Brain microvascular endothelial cell (primary cell): Measurements from ENCODE around the gene MSL3B.

ENCODE experiments used
- DNase-seq: peaks from one replicate; pipeline ENCODE4 v3.0.0-alpha.2; 2020
- H3K27ac ChIP-seq: fragments of 250-450 bp; sonication (Bioruptor Pico); 2 replicates; pipeline ENCODE4 v1.5.1; 2020; ENCODE audit warnings: mild to moderate bottlenecking, moderate library complexity
- H3K27me3 ChIP-seq: fragments of 250-450 bp; sonication (Bioruptor Pico); replicated peaks from 2 replicates; pipeline ENCODE4 v1.5.1; 2020; ENCODE audit warnings: mild to moderate bottlenecking
- H3K36me3 ChIP-seq: fragments of 250-450 bp; sonication (Bioruptor Pico); replicated peaks from 2 replicates; pipeline ENCODE4 v1.5.1; 2020; ENCODE audit warnings: mild to moderate bottlenecking
- H3K4me3 ChIP-seq: 2 replicates; pipeline ENCODE4 v1.5.1; 2011; ENCODE audit warnings: low read depth, mild to moderate bottlenecking, control low read depth, low read length, moderate library complexity
- in situ Hi-C: cut with HindIII; loops from 2 replicates; pipeline ENCODE4 v1.10.0; 2017; ENCODE audit warnings: low sequenced_read_pairs, low pct_ligation_motif_present
- TF ChIP-seq, protein P1 (sequence below): IDR thresholded peaks from 2 replicates; pipeline ENCODE4 v1.5.1; 2011; ENCODE audit warnings: low read depth, mild to moderate bottlenecking, moderate library complexity, low read length, control low read depth, inconsistent platforms; ENCODE audit errors: missing control alignments

The MSL3B gene

DNA sequence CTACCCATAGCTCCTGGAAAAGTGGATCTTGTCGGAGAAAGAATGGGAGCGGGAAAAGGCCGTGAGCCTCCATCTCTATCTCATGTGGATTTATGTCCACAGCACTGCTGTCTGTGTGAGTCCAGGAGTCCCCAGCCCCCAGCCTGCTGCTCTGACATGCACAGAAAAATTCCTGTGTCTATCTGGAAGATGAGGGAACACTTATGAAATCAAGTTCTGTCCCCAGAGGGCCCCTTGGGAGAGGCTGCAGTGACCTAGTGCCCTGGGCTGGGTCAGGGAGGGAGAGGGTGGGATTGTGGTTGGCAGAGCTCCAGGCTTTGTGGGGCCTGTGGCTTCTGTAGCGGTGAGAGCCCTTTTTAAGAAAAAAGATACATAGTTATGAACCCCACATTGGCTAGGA lies 51.4 kb downstream of the MSL3B start:
- DNase-seq = no peak
- in situ Hi-C loops = no loop called here

DNA sequence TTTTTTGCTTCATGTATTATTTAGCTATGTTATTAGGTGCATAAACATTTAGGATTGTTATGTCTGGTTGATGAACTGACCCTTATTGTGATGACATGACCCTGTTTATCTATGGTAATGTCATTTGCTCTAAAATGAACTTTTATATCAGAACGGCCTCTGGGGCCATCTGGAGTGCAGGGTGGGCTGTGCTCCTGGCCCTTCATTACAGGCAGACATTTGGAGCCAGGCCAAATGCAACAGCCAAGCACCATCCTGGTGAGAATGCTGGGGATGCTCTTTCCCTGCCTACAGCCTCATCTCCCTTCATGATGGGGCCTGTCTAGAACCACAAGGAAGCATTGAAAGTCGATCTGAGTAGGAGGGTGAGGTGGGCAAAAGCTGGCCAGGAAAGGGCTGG lies 51.9 kb downstream of the MSL3B start:
- no peaks in the 10 kb centered on the region for H3K27me3 ChIP-seq
- in situ Hi-C loops = no loop called here
- no peak overlapping the region for H3K4me3 ChIP-seq
- no peak overlapping the region for H3K27ac ChIP-seq
- no peaks in the 10 kb centered on the region for H3K36me3 ChIP-seq
- TF ChIP-seq, protein P1, sequence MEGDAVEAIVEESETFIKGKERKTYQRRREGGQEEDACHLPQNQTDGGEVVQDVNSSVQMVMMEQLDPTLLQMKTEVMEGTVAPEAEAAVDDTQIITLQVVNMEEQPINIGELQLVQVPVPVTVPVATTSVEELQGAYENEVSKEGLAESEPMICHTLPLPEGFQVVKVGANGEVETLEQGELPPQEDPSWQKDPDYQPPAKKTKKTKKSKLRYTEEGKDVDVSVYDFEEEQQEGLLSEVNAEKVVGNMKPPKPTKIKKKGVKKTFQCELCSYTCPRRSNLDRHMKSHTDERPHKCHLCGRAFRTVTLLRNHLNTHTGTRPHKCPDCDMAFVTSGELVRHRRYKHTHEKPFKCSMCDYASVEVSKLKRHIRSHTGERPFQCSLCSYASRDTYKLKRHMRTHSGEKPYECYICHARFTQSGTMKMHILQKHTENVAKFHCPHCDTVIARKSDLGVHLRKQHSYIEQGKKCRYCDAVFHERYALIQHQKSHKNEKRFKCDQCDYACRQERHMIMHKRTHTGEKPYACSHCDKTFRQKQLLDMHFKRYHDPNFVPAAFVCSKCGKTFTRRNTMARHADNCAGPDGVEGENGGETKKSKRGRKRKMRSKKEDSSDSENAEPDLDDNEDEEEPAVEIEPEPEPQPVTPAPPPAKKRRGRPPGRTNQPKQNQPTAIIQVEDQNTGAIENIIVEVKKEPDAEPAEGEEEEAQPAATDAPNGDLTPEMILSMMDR = no peak
- DNase-seq = no peak

More for the DNA sequence above, 51.4 kb downstream of the MSL3B start:
- H3K36me3 ChIP-seq = no peaks in the 10 kb centered on the region
- no peak overlapping the region for H3K4me3 ChIP-seq
- H3K27ac ChIP-seq = no peak overlapping the region
- TF ChIP-seq, protein P1 = no peak
- no peaks in the 10 kb centered on the region for H3K27me3 ChIP-seq

DNA sequence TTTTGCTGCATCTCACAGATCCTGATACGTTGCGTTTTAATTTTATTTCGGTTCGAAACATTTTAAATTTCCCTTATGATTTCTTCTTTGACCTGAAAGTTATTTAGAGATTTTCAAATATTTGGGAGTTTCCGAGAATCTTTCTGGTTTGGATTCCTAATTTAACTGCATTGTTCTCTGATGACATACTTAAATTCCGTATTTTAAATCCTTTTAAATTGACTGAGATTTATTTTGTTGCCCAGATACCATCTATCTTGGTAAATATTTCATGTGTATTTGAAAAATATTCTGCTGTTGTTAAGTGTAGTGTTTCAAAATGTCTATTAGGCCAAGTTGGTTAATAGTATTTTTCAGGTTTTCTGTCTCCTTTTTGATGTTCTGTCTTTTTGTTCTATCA lies 52.3 kb downstream of the MSL3B start:
- Histone ChIP-seq H3K36me3 (no peaks in the 10 kb centered on the region), H3K27ac (no peak overlapping the region), H3K27me3 (no peaks in the 10 kb centered on the region), H3K4me3 (no peak overlapping the region)
- in situ Hi-C loops = no loop called here
- TF ChIP-seq, protein P1 = no peak
- no peak for DNase-seq
